ENCODE data around the gene CD2AP. TPM values are rescaled to one million over a fixed set of nuclear protein-coding genes. Genes with fewer than 3 reads are reported as not detected.

The CD2AP gene
- total and polyA plus RNA-seq, 9 of the 15 experiments (the other 6 are each of a cell fraction or from before 2014, with no cell fraction given) = 9.4 to 69.7 (median 38.7) TPM

DNA sequence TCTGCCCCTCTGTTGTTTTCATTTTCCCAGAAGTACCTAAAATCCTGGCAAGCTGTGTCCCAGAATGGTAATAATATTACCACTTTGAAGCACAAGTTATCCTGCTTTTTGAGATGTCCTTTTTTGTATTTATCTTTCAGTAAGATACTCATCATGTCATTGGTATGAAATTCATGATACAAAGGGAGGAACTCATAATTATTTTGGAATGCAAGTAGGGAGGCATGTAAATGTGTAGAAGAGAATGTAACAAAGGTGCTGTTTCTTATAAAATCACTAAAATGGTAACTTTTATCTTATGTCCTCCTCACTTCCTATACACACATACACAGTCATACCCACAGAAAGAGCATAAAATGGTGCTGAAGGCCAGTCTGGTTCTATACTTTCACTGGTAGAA lies 109.9 kb downstream of the CD2AP start:
- peaks cover 87% of the 10 kb centered on the region for H3K36me3 ChIP-seq (ENCODE audit: control insufficient read depth, insufficient read depth, low read length)
- no peaks in the 10 kb centered on the region for H3K4me1 ChIP-seq (replicated peaks in 1 of 2; ENCODE audit: control insufficient read depth in 2 of 2, insufficient read depth in 2 of 2, low read length in 2 of 2)
- peak; percentile 29; the same call in 1 of the 3 replicates for ATAC-seq
- H3K9me1 ChIP-seq (ENCODE audit: control insufficient read depth, insufficient read depth, low read length) = no peaks in the 10 kb centered on the region
- DNase-seq (ENCODE audit: extremely low read depth in 1 of 4, low spot score in 3 of 4) = no peak
- no peak for FAIRE-seq
- no peak overlapping the region for H2AFZ ChIP-seq (ENCODE audit: low read depth, low read length)
- no peak overlapping the region for H3K4me3 ChIP-seq
- no peak overlapping the region for H3K9ac ChIP-seq (ENCODE audit: insufficient read depth in 1 of 2, low read depth in 2 of 2, low read length in 2 of 2)
- H3K27me3 ChIP-seq (ENCODE audit: control insufficient read depth in 2 of 2, insufficient read depth in 2 of 2, low read length in 2 of 2) = no peaks in the 10 kb centered on the region
- no peaks in the 10 kb centered on the region for H4K20me1 ChIP-seq (replicated peaks; ENCODE audit: control insufficient read depth, insufficient read depth, low read length)
- no peak overlapping the region for H3K27ac ChIP-seq (ENCODE audit: extremely low read depth, low read depth, low read length)
- no peak overlapping the region for H3K4me2 ChIP-seq (ENCODE audit: insufficient read depth, low read length)
- CTCF ChIA-PET (ENCODE audit: low intra/inter-chr PET ratio) = no interaction called here
- POLR2A ChIA-PET = no interaction called here
- BruUV-seq (replicated peaks) = no TSS peak
- TF ChIP-seq PHTF2 (CRISPR knock-in tag; IDR thresholded peaks at IDR 0.05) (no peak), MCM5 (IDR thresholded peaks at IDR 0.05; ENCODE audit: low read depth) (no peak), PHF21A (IDR thresholded peaks at IDR 0.05; ENCODE audit: borderline replicate concordance, low read depth) (no peak), CBX2 (IDR thresholded peaks at IDR 0.05; ENCODE audit: insufficient read depth, low read length, poor library complexity, severe bottlenecking) (no peak), THRA (IDR thresholded peaks at IDR 0.05) (no peak), SUPT5H (IDR thresholded peaks at IDR 0.05) (no peak), FOXK1 (CRISPR knock-in tag; IDR thresholded peaks at IDR 0.05; ENCODE audit: borderline replicate concordance) (no peak), TGIF2 (CRISPR knock-in tag; IDR thresholded peaks at IDR 0.05) (no peak), ZNF274 (IDR thresholded peaks at IDR 0.05; ENCODE audit: borderline replicate concordance, low read depth, low read length) (no peak), PRMT5 (CRISPR knock-in tag; IDR thresholded peaks at IDR 0.05) (no peak), ZNF197 (CRISPR knock-in tag; IDR thresholded peaks at IDR 0.05; ENCODE audit: low read depth) (no peak), POLR2H (tag; IDR thresholded peaks at IDR 0.05; ENCODE audit: low read depth) (no peak), CBX5 (IDR thresholded peaks at IDR 0.05; ENCODE audit: borderline replicate concordance, low read depth) (no peak), KDM2B (CRISPR knock-in tag; IDR thresholded peaks at IDR 0.05) (no peak), NR0B1 (IDR thresholded peaks at IDR 0.05; ENCODE audit: partially characterized antibody) (no peak), STAG1 (CRISPR knock-in tag; IDR thresholded peaks at IDR 0.05; ENCODE audit: borderline replicate concordance) (no peak), ZNF354B (CRISPR knock-in tag; IDR thresholded peaks at IDR 0.05) (no peak), CBFB (CRISPR knock-in tag; IDR thresholded peaks at IDR 0.05) (no peak)
- TF ChIP-seq, protein P1, sequence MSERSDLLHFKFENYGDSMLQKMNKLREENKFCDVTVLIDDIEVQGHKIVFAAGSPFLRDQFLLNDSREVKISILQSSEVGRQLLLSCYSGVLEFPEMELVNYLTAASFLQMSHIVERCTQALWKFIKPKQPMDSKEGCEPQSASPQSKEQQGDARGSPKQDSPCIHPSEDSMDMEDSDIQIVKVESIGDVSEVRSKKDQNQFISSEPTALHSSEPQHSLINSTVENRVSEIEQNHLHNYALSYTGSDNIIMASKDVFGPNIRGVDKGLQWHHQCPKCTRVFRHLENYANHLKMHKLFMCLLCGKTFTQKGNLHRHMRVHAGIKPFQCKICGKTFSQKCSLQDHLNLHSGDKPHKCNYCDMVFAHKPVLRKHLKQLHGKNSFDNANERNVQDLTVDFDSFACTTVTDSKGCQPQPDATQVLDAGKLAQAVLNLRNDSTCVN (CRISPR knock-in tag; IDR thresholded peaks at IDR 0.05) = no peak
- TF ChIP-seq, protein P2, sequence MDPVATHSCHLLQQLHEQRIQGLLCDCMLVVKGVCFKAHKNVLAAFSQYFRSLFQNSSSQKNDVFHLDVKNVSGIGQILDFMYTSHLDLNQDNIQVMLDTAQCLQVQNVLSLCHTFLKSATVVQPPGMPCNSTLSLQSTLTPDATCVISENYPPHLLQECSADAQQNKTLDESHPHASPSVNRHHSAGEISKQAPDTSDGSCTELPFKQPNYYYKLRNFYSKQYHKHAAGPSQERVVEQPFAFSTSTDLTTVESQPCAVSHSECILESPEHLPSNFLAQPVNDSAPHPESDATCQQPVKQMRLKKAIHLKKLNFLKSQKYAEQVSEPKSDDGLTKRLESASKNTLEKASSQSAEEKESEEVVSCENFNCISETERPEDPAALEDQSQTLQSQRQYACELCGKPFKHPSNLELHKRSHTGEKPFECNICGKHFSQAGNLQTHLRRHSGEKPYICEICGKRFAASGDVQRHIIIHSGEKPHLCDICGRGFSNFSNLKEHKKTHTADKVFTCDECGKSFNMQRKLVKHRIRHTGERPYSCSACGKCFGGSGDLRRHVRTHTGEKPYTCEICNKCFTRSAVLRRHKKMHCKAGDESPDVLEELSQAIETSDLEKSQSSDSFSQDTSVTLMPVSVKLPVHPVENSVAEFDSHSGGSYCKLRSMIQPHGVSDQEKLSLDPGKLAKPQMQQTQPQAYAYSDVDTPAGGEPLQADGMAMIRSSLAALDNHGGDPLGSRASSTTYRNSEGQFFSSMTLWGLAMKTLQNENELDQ (CRISPR knock-in tag; IDR thresholded peaks at IDR 0.05; ENCODE audit: borderline replicate concordance) = no peak
- H3K79me2 ChIP-seq (ENCODE audit: control insufficient read depth, insufficient read depth, low read length) = no peaks in the 10 kb centered on the region
- in situ Hi-C loops (cut with MboI) (no loop called here), intact Hi-C loops (cut with micrococcal nuclease) (no loop called here)
- no peaks in the 10 kb centered on the region for H3K9me3 ChIP-seq (replicated peaks; ENCODE audit: control insufficient read depth, insufficient read depth, low read depth, low read length)
